HepG2 (cell line): ENCODE data around the gene COLGALT1. TPM values are rescaled to one million over a fixed set of nuclear protein-coding genes. Genes with fewer than 3 reads are reported as not detected.

Source experiments
- BRCA1 ChIP-seq: sonication (generic); formaldehyde crosslinking; IDR thresholded peaks from 2 replicates; pipeline ENCODE4 v1.4.0; 2020; ENCODE audit warnings: missing genetic modification reagents
- CCAR2 ChIP-seq: fragments of 200-400 bp; formaldehyde crosslinking; optimal IDR thresholded peaks from 2 replicates; pipeline ENCODE3; 2018; ENCODE audit warnings: low read depth, mild to moderate bottlenecking, low read length, moderate library complexity
- DR1 ChIP-seq: sonication (generic); formaldehyde crosslinking; IDR thresholded peaks from 2 replicates; pipeline ENCODE4 v1.8.0; 2021; ENCODE audit warnings: mild to moderate bottlenecking, missing genetic modification reagents, inconsistent platforms
- ETV5 ChIP-seq: IDR thresholded peaks from 2 replicates; pipeline ENCODE4 v1.6.1; 2018; ENCODE audit warnings: missing biosample characterization, missing genetic modification reagents, inconsistent platforms, borderline replicate concordance
- FOXO1 ChIP-seq: sonication (generic); formaldehyde crosslinking; IDR thresholded peaks from 2 replicates; pipeline ENCODE4 v1.4.0; 2020; ENCODE audit warnings: missing genetic modification reagents
- GATAD2A ChIP-seq: IDR thresholded peaks from 2 replicates; pipeline ENCODE4 v1.6.1; 2016
- GLI4 ChIP-seq: sonication (generic); formaldehyde crosslinking; IDR thresholded peaks from 2 replicates; pipeline ENCODE4 v1.5.1; 2020; ENCODE audit warnings: missing genetic modification reagents, mild to moderate bottlenecking, moderate library complexity, borderline replicate concordance
- HHEX ChIP-seq: IDR thresholded peaks from 2 replicates; pipeline ENCODE4 v1.6.1; 2016; ENCODE audit warnings: control low read depth
- HNF4A ChIP-seq: sonication (generic); formaldehyde crosslinking; IDR thresholded peaks from 2 replicates; pipeline ENCODE4 v1.4.0; 2020; ENCODE audit warnings: missing genetic modification reagents
- KMT2A ChIP-seq: sonication (generic); formaldehyde crosslinking; IDR thresholded peaks from 2 replicates; pipeline ENCODE4 v1.4.0; 2020; ENCODE audit warnings: missing genetic modification reagents
- NFATC3 ChIP-seq: sonication (generic); formaldehyde crosslinking; IDR thresholded peaks from 2 replicates; pipeline ENCODE4 v1.5.1; 2020; ENCODE audit warnings: mild to moderate bottlenecking, missing genetic modification reagents
- NFIB ChIP-seq: sonication (generic); formaldehyde crosslinking; IDR thresholded peaks from 2 replicates; pipeline ENCODE4 v1.9.0; 2021; ENCODE audit warnings: missing genetic modification reagents, mild to moderate bottlenecking, borderline replicate concordance
- PCBP1 ChIP-seq: fragments of 200-400 bp; formaldehyde crosslinking; IDR thresholded peaks from 2 replicates; pipeline ENCODE4 v1.6.1; 2017; ENCODE audit warnings: mild to moderate bottlenecking, low read depth, low read length, borderline replicate concordance
- RELA ChIP-seq: sonication (generic); formaldehyde crosslinking; IDR thresholded peaks from 2 replicates; pipeline ENCODE4 v1.4.0; 2020; ENCODE audit warnings: missing genetic modification reagents
- RFX3 ChIP-seq: IDR thresholded peaks from 2 replicates; pipeline ENCODE4 v1.6.1; 2016; ENCODE audit warnings: missing biosample characterization, missing genetic modification reagents
- TAF15 ChIP-seq: fragments of 200-400 bp; formaldehyde crosslinking; IDR thresholded peaks from one replicate; pipeline ENCODE4 v1.6.1; 2018; ENCODE audit warnings: mild to moderate bottlenecking, low read depth, low read length; ENCODE audit not compliant: poor library complexity, severe bottlenecking
- YY1 ChIP-seq: IDR thresholded peaks from 2 replicates; pipeline ENCODE4 v1.6.1; 2011; ENCODE audit warnings: low read length, low read depth, moderate library complexity, mild to moderate bottlenecking; ENCODE audit not compliant: insufficient read depth, insufficient replicate concordance
- ZNF3 ChIP-seq: IDR thresholded peaks from 2 replicates; pipeline ENCODE4 v1.7.0; 2017; ENCODE audit warnings: inconsistent platforms
- ZNF451 ChIP-seq: sonication (generic); formaldehyde crosslinking; IDR thresholded peaks from 2 replicates; pipeline ENCODE4 v1.5.0; 2020; ENCODE audit warnings: mild to moderate bottlenecking, missing genetic modification reagents
- ZNF660 ChIP-seq: sonication (generic); formaldehyde crosslinking; IDR thresholded peaks from 2 replicates; pipeline ENCODE4 v1.5.1; 2020; ENCODE audit warnings: mild to moderate bottlenecking, low read depth, missing genetic modification reagents, borderline replicate concordance
- ZNF75D ChIP-seq: sonication (generic); formaldehyde crosslinking; IDR thresholded peaks from 2 replicates; pipeline ENCODE4 v1.8.1; 2023; ENCODE audit warnings: missing genetic modification reagents, mild to moderate bottlenecking, borderline replicate concordance
- ZNF792 ChIP-seq: IDR thresholded peaks from 2 replicates; pipeline ENCODE4 v1.6.1; 2016
- polyA plus RNA-seq, 8 experiments: library from polyadenylated mRNA; depleted of rRNA in 3 of 8; stranded (reverse) in 7 of 8; unstranded in 1 of 8; fragments of >200 nt; fragmentation: Illumina TruSeq in 4 of 8; extraction: Trizol in 4 of 8; gene quantifications; 2 replicates each; pipeline versions ENCODE4 v1.2.1 to v1.2.3, GENCODE V29; 2011 to 2016; ENCODE audit warnings: low read depth in 4 of 8, missing spikeins in 1 of 8, mixed read lengths in 1 of 8; ENCODE audit not compliant: insufficient read depth in 1 of 8
- total RNA-seq, 5 experiments: library from RNA; depleted of rRNA; stranded (reverse); fragments of >200 nt; fragmentation: Illumina TruSeq; extraction: Trizol; gene quantifications; 2 replicates each; pipeline ENCODE4 v1.2.3, GENCODE V29; 2016; ENCODE audit warnings: low read depth in 1 of 5
- TF ChIP-seq, protein P1 (sequence below): fragments of 450-650 bp; IDR thresholded peaks from 2 replicates; pipeline ENCODE4 v1.6.1; 2017; ENCODE audit warnings: mild to moderate bottlenecking
- TF ChIP-seq, protein P2 (sequence below): sonication (generic); formaldehyde crosslinking; IDR thresholded peaks from 2 replicates; pipeline ENCODE4 v1.9.0; 2021; ENCODE audit warnings: missing genetic modification reagents, borderline replicate concordance
- TF ChIP-seq, protein P3 (sequence below): IDR thresholded peaks from 2 replicates; pipeline ENCODE4 v1.6.1; 2016; ENCODE audit warnings: control low read depth
- TF ChIP-seq, protein P4 (sequence below): IDR thresholded peaks from 2 replicates; pipeline ENCODE4 v1.6.1; 2016; ENCODE audit warnings: mild to moderate bottlenecking, missing biosample characterization, missing genetic modification reagents

The COLGALT1 gene
- total and polyA plus RNA-seq, 2 of the 13 experiments (the other 11 are each of a cell fraction or from before 2014, with no cell fraction given) = 58.0 to 211 TPM

DNA sequence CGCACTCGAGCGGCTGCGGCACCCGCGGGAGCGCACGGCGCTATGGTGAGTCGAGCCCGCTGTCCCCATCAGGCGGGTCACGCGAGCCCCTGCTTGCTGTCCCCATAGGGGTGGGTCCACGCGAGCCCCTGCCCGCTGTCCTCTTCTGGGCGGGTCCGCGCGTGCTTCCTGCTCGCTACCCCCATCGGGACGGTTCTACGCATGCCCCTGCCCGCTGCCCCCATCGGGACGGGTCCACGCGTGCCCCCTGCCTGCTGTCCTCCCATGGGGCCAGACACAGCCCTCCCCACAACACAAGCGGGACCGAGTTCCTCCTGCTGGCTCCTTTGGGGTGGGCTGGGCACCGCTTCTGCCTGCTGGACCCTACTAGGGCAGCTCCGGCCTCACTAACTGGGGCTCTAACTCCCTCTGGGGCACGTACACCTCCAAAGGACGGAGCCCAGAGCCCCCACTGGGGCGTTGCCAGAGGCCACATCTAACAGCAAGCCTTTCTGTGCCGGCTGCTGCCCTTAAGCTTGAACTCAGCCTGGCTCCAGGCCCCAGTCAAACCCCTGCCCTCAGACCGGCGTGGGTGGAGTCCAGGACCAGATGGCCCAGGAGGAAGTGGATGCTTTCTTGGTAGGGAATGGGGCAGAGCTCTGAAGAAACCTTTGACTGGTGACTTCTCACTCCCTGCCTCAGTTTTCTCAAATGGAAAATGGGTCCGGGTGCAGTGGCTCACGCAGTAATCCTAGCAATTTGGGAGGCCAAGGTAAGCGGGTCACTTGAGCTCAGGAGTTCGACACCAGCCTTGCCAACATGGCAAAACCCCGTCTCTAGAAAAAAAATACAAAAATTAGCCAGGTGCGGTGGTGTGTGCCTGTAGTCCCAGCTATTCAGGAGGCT, 722 bp downstream of the COLGALT1 start (continued):
- peak; percentile 49; the same call in 1 of the 2 replicates for TF ChIP-seq DR1 (CRISPR knock-in tag)
- TF ChIP-seq, protein P1, sequence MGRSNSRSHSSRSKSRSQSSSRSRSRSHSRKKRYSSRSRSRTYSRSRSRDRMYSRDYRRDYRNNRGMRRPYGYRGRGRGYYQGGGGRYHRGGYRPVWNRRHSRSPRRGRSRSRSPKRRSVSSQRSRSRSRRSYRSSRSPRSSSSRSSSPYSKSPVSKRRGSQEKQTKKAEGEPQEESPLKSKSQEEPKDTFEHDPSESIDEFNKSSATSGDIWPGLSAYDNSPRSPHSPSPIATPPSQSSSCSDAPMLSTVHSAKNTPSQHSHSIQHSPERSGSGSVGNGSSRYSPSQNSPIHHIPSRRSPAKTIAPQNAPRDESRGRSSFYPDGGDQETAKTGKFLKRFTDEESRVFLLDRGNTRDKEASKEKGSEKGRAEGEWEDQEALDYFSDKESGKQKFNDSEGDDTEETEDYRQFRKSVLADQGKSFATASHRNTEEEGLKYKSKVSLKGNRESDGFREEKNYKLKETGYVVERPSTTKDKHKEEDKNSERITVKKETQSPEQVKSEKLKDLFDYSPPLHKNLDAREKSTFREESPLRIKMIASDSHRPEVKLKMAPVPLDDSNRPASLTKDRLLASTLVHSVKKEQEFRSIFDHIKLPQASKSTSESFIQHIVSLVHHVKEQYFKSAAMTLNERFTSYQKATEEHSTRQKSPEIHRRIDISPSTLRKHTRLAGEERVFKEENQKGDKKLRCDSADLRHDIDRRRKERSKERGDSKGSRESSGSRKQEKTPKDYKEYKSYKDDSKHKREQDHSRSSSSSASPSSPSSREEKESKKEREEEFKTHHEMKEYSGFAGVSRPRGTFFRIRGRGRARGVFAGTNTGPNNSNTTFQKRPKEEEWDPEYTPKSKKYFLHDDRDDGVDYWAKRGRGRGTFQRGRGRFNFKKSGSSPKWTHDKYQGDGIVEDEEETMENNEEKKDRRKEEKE = no peak
- peak; percentile 13; the same call in 1 of the 2 replicates for TF ChIP-seq FOXO1 (CRISPR knock-in tag)
- TF ChIP-seq RELA (CRISPR knock-in tag) = no peak
- TF ChIP-seq GATAD2A (CRISPR knock-in tag) = no peak
- TF ChIP-seq, protein P2, sequence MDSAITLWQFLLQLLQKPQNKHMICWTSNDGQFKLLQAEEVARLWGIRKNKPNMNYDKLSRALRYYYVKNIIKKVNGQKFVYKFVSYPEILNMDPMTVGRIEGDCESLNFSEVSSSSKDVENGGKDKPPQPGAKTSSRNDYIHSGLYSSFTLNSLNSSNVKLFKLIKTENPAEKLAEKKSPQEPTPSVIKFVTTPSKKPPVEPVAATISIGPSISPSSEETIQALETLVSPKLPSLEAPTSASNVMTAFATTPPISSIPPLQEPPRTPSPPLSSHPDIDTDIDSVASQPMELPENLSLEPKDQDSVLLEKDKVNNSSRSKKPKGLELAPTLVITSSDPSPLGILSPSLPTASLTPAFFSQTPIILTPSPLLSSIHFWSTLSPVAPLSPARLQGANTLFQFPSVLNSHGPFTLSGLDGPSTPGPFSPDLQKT (CRISPR knock-in tag) = no peak
- 0 out of 2 replicates have a peak, but pooled peaks have one; percentile 7 for TF ChIP-seq HNF4A (CRISPR knock-in tag)
- TF ChIP-seq, protein P3, sequence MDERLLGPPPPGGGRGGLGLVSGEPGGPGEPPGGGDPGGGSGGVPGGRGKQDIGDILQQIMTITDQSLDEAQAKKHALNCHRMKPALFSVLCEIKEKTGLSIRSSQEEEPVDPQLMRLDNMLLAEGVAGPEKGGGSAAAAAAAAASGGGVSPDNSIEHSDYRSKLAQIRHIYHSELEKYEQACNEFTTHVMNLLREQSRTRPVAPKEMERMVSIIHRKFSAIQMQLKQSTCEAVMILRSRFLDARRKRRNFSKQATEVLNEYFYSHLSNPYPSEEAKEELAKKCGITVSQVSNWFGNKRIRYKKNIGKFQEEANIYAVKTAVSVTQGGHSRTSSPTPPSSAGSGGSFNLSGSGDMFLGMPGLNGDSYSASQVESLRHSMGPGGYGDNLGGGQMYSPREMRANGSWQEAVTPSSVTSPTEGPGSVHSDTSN = no peak
- no peak for TF ChIP-seq KMT2A (CRISPR knock-in tag)
- TF ChIP-seq NFATC3 = peak; percentile 67; the same call in 1 of the 2 replicates
- TF ChIP-seq ZNF660 (CRISPR knock-in tag) = no peak
- TF ChIP-seq GLI4 = no peak
- no peak for TF ChIP-seq CCAR2
- TF ChIP-seq NFIB (CRISPR knock-in tag) = no peak
- TF ChIP-seq HHEX (CRISPR knock-in tag) = no peak
- TF ChIP-seq BRCA1 (CRISPR knock-in tag) = no peak
- TF ChIP-seq YY1 = no peak
- TF ChIP-seq ZNF75D (CRISPR knock-in tag) = no peak
- no peak for TF ChIP-seq RFX3 (CRISPR knock-in tag)
- no peak for TF ChIP-seq ZNF451 (CRISPR knock-in tag)
- peak; percentile 16 for TF ChIP-seq ETV5
- TF ChIP-seq PCBP1 = 0 out of 2 replicates have a peak, but pooled peaks have one; percentile 39
- TF ChIP-seq ZNF3 (CRISPR knock-in tag) = no peak
- TF ChIP-seq, protein P4, sequence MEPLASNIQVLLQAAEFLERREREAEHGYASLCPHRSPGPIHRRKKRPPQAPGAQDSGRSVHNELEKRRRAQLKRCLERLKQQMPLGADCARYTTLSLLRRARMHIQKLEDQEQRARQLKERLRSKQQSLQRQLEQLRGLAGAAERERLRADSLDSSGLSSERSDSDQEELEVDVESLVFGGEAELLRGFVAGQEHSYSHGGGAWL = peak; percentile 73
- no peak for TF ChIP-seq ZNF792 (CRISPR knock-in tag)
- no peak for TF ChIP-seq TAF15
